Breast epithelium (tissue), 3 donors: ENCODE measurements around the gene PRSS12.

ENCODE experiments used
- POLR2A ChIP-seq: fragments of 450-650 bp; IDR thresholded peaks from one replicate; pipeline ENCODE4 v1.6.1; 2016; ENCODE audit warnings: antibody characterized with exemption, mild to moderate bottlenecking, moderate library complexity
- POLR2AphosphoS5 ChIP-seq, 3 donors: sonication (generic); formaldehyde crosslinking; IDR thresholded peaks; one replicate each; pipeline ENCODE4 v1.6.1; 2017; ENCODE audit warnings: antibody characterized with exemption in 3 of 3
- TF ChIP-seq, protein P1 (sequence below), 3 donors: fragments of 450-650 bp; IDR thresholded peaks; one replicate each; pipeline ENCODE4 v1.5.1; 2016 to 2017; ENCODE audit warnings: antibody characterized with exemption in 3 of 3, mild to moderate bottlenecking in 3 of 3, moderate library complexity in 3 of 3

DNA sequence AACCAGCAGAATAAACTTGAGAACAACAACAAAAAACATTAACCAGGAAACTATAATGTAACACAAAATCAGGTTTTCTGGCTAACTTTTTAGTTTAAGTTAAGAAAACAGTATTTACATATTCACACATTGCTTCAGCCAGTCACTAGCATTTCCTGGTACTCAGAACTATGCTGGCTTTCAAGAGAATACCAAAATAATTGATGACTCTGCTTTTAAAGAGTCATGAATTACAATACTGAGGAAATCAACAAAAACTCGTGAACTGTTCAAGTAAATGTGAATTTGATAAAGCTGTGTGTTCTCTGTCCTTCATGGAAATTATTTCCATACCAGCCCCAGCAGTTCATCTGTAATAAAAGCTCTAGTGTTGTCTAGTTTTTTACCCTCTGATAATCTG lies 27.4 kb downstream of the PRSS12 start:
- TF ChIP-seq, protein P1, sequence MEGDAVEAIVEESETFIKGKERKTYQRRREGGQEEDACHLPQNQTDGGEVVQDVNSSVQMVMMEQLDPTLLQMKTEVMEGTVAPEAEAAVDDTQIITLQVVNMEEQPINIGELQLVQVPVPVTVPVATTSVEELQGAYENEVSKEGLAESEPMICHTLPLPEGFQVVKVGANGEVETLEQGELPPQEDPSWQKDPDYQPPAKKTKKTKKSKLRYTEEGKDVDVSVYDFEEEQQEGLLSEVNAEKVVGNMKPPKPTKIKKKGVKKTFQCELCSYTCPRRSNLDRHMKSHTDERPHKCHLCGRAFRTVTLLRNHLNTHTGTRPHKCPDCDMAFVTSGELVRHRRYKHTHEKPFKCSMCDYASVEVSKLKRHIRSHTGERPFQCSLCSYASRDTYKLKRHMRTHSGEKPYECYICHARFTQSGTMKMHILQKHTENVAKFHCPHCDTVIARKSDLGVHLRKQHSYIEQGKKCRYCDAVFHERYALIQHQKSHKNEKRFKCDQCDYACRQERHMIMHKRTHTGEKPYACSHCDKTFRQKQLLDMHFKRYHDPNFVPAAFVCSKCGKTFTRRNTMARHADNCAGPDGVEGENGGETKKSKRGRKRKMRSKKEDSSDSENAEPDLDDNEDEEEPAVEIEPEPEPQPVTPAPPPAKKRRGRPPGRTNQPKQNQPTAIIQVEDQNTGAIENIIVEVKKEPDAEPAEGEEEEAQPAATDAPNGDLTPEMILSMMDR (IDR thresholded peaks at IDR 0.05): no peak
- TF ChIP-seq POLR2A: no peak
- TF ChIP-seq POLR2AphosphoS5 (IDR thresholded peaks at IDR 0.05): no peak
